ENCODE data around the gene SLC9A2.

GRCh38 chr2:102678442-102678841 lies 59.1 kb downstream of the SLC9A2 start:
- TF ChIP-seq POLR2A (IDR thresholded peaks at IDR 0.05; ENCODE audit: low read depth, low read length) = no peak
- TF ChIP-seq TAF1 (IDR thresholded peaks at IDR 0.05; ENCODE audit: borderline replicate concordance, low read depth, low read length) = no peak

Measured in GM12892 (cell line).